Left lung (tissue), 10 donors: ENCODE results near the gene ZNF205. TPM values are rescaled to one million over a fixed set of nuclear protein-coding genes. Genes with fewer than 3 reads are reported as not detected.

Source experiments
- ATAC-seq: fragments of 200-7000 bp; cut with Tn5 transposase; one replicate; pipeline ENCODE4 v1.9.1; 2020; ENCODE audit warnings: moderate library complexity
- DNase-seq, 4 donors: peaks; one replicate each; pipeline ENCODE4 v3.0.0-alpha.2; 2013 to 2020
- H3K27ac ChIP-seq, 2 donors: fragments of 200-600 bp; sonication (generic) in 1 of 2; one replicate each; pipeline versions ENCODE4 v1.5.0 to v1.8.0; 2020 to 2021
- H3K27me3 ChIP-seq, 2 donors: fragments of 200-600 bp; sonication (generic) in 1 of 2; one replicate each; pipeline versions ENCODE4 v1.5.0 to v1.8.0; 2020 to 2021
- H3K36me3 ChIP-seq, 2 donors: fragments of 200-600 bp; sonication (generic) in 1 of 2; one replicate each; pipeline versions ENCODE4 v1.5.0 to v1.8.0; 2020 to 2021
- H3K4me1 ChIP-seq, 2 donors: fragments of 200-600 bp; one replicate each; pipeline ENCODE4 v1.8.0; 2021
- H3K4me3 ChIP-seq, 2 donors: fragments of 200-600 bp; sonication (generic) in 1 of 2; one replicate each; pipeline versions ENCODE4 v1.5.0 to v1.8.0; 2020 to 2021; ENCODE audit warnings: mild to moderate bottlenecking in 1 of 2
- H3K9me3 ChIP-seq, 2 donors: fragments of 200-600 bp; sonication (generic) in 1 of 2; one replicate each; pipeline versions ENCODE4 v1.5.0 to v1.8.0; 2020 to 2021
- intact Hi-C, 2 donors: fragments of 100-400 bp; cut with DNase I; formaldehyde crosslinking; loops; one replicate each; pipeline versions ENCODE4 v1.11.2 to v1.14.2; 2022
- polyA plus RNA-seq, 6 donors: library from polyadenylated mRNA; unstranded; fragments of 120-200 nt; gene quantifications; one replicate each; pipeline ENCODE4 v1.2.1, GENCODE V29; 2013; ENCODE audit not compliant: insufficient read length in 6 of 6
- total RNA-seq, 2 donors: library from RNA; stranded (reverse); fragmentation: NEBNext Ultra II Directional; extraction: Animal tissue kit (Norgen Biotek cat#: 25700); gene quantifications; one replicate each; pipeline ENCODE4 v1.2.1, GENCODE V29; 2021
- TF ChIP-seq, protein P1 (sequence below), 2 donors: fragments of 200-600 bp; sonication (generic) in 1 of 2; IDR thresholded peaks; one replicate each; pipeline versions ENCODE4 v1.5.0 to v1.8.0; 2021; ENCODE audit warnings: antibody characterized with exemption in 2 of 2
- donor health status: DM: no; HTN: yes; CAD: no.
- donor health status: DM: no; HTN: no; CAD: no.

Gene ZNF205
- total and polyA plus RNA-seq, 8 donors, result 9.7 to 17.6 (median 15.7) TPM

DNA sequence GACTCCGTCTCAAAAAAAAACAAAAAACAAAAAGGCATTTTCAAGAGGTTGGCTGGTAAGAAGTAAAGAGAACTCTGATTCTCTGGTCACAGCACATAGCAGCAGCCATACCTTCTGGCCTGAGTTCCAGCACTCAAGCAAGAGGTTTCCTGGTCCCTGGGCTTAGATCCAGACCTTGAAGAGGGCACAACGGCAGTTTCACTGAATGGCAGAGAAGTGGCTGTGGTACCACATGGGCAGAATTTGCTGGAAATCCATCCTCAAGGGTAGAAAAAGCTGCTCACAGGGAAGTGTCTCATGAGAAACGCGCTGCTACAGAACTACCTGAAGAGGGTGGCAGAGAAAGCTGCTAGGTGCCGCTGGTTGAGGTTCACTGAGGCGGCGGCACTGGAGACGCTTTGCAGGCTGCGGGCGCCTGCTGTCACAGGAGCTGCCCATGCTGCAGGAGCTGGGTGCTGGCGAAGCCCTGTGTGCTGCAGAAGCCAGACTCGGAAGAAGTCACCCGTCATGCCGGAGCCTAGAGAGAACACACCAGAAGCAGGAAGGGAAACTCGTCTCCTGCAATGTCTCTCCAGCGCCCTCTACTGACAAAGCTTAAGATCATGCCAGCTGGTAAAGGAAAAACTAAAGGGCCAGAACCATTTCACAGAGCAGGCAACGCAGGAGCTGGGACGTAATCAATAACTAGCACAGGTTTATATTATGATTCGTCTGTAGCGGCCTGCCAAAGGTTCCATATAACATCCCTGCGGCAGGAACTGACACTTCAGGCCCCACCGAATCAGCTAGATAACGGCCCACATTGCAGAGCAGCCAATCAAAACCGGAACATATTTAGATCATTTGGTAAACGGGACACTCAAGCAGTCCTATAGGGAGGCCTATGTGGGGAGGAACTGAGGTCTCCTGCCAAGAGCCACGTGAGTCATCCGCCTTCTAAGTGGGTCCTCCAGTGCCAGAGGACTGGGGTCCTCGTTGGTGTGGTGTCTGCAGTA, 17.0 kb downstream of the ZNF205 start:
- peak; percentile 79 to 90 (median 82) for DNase-seq
- ATAC-seq, result peak; percentile 85
- Histone ChIP-seq H3K9me3 (no peaks in the 10 kb centered on the region), H3K4me1 (peaks cover 19 to 57% of the 10 kb centered on the region in 2 donors), H3K27me3 (no peaks in the 10 kb centered on the region), H3K36me3 (peaks cover 0 to 13% of the 10 kb centered on the region in 2 donors), H3K4me3 (peak overlapping the region; percentile 34 to 42), H3K27ac (peak overlapping the region; percentile 76 to 87)
- TF ChIP-seq, protein P1, sequence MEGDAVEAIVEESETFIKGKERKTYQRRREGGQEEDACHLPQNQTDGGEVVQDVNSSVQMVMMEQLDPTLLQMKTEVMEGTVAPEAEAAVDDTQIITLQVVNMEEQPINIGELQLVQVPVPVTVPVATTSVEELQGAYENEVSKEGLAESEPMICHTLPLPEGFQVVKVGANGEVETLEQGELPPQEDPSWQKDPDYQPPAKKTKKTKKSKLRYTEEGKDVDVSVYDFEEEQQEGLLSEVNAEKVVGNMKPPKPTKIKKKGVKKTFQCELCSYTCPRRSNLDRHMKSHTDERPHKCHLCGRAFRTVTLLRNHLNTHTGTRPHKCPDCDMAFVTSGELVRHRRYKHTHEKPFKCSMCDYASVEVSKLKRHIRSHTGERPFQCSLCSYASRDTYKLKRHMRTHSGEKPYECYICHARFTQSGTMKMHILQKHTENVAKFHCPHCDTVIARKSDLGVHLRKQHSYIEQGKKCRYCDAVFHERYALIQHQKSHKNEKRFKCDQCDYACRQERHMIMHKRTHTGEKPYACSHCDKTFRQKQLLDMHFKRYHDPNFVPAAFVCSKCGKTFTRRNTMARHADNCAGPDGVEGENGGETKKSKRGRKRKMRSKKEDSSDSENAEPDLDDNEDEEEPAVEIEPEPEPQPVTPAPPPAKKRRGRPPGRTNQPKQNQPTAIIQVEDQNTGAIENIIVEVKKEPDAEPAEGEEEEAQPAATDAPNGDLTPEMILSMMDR (IDR thresholded peaks at IDR 0.05), result peak; percentile 83 to 88
- intact Hi-C loops, result no loop called here

DNA sequence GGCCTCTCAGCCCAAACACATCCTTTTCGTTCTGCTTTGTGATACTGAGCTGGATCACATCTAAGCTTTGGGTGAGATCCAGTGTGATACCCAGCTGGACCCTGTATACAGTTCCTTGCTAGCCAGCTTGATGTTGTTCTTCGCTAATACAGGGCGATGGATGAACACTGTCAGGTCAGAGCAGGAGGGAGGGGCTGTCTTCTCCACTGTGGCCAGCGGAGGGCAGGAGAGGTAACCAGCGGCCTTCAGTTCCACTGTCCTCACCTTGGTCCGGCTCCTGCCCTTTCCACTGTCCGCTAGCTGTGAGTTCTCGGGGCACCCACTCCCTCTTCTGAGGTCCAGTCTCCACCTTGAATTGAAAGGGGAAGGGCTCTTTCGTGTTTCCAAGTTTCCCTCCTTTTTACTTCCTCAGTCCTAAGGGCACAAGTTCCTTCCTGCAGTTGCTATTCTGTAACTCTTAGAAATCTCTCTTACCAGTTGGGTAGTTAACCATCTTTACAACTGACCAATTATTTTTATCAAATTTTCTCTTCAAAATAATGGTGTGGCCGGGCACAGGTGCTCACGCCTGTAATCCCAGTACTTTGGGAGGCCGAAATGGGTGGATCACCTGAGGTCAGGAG, 19.5 kb downstream of the ZNF205 start:
- Histone ChIP-seq H3K9me3 (no peaks in the 10 kb centered on the region), H3K36me3 (peaks cover 0 to 13% of the 10 kb centered on the region in 2 donors), H3K4me1 (peaks cover 25 to 61% of the 10 kb centered on the region in 2 donors), H3K4me3 (no peak overlapping the region), H3K27ac (no peak overlapping the region), H3K27me3 (no peaks in the 10 kb centered on the region)
- DNase-seq, result peak in 1 of 4 donors; percentile 68
- TF ChIP-seq, protein P1 (IDR thresholded peaks at IDR 0.05), result peak; percentile 18 to 37
- intact Hi-C loops, result no loop called here
- no peak for ATAC-seq

DNA sequence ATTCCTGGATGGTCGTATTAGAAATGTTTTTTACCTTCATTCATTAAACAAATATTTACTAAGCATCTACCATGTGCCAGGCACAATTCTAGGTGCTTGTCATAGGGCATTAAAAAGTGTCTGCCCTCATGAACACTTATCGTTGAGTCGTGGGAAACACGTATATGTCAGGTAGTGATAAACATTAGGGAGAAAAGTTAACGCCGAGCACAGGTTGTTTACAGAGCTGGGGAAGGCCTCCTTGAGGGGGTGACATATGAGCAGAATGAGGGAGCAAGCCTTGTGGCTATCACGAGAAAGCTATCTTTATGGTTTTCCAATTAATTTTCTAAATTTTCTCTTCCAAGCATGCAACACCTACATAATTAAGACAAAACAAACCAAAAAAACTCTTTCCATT, 21.5 kb downstream of the ZNF205 start:
- intact Hi-C loops, result no loop called here
- H3K4me1 ChIP-seq, result peaks cover 24 to 53% of the 10 kb centered on the region in 2 donors
- DNase-seq, result no peak

DNA sequence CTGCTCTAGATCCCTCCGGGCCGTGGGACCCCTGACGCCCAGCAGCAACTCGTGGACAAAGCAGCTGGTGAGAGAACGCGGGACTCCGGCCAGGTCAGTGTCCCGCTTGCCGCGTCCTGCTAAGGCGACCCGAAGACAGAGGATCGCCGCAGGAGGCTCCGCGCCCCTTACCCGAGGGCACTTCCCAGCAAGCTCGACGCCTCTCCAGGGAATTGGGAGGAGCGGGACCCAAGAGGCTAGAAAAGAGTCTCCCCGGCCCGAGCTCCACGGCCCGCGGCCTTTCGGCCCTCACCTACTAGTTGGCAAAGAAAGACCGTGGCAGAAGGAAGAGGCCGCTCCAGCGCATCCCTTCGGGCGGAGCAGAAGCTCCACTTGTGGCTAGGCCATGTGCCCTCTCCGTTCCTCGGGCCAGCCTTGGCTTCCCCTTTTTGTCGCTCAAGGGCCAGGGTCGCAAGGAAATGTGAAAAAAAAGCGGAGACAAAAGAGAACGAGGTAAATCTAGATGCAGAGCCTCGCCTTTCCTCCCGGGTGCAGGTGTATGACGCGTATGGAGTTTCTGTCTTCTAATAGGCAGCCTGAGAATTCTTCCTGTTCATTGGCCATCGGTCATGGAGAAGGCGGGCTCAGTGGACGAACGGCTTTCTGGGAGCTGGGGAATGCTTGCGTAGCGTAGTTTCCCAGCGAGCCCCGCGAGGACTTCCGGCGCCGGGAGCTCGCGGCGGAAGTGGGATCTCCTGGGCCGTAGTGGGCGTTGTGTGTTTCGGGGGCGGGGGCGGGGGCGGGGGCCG, 22.1 kb downstream of the ZNF205 start, which contains the start of gene ZNF213:
ZNF213 (plus strand) TSS at position 692 of the 788 bp plus-strand sequence. CDS start 2,252 bp downstream, outside the sequence.
- TF ChIP-seq, protein P1 (IDR thresholded peaks at IDR 0.05), result peak in 1 of 2 donors; percentile 2
- H3K27ac ChIP-seq, result peak within 1 kb of the TSS; percentile 93 to 95
- peak; percentile 94 to 98 (median 96) for DNase-seq
- intact Hi-C loops, result no loop called here
- H3K27me3 ChIP-seq, result no peaks in the 10 kb centered on the region
- peak within 1 kb of the TSS; percentile 97 to 99 for H3K4me3 ChIP-seq
- peaks cover 18 to 46% of the 10 kb centered on the region in 2 donors for H3K4me1 ChIP-seq
- peak; percentile 97 for ATAC-seq
- peaks cover 0 to 38% of the 10 kb centered on the region in 2 donors for H3K36me3 ChIP-seq
- H3K9me3 ChIP-seq, result no peaks in the 10 kb centered on the region

More for the DNA sequence above, 21.5 kb downstream of the ZNF205 start:
- Histone ChIP-seq H3K4me3 (peak overlapping the region; percentile 97 to 99), H3K27me3 (no peaks in the 10 kb centered on the region), H3K9me3 (no peaks in the 10 kb centered on the region), H3K36me3 (peaks cover 0 to 31% of the 10 kb centered on the region in 2 donors), H3K27ac (peak overlapping the region; percentile 93 to 95)
- no peak for ATAC-seq
- TF ChIP-seq, protein P1 (IDR thresholded peaks at IDR 0.05), result no peak
